GM12878 (cell line): Measurements from ENCODE around the gene TBXT. TPM values are rescaled to one million over a fixed set of nuclear protein-coding genes. Genes with fewer than 3 reads are reported as not detected.

Experiments used
- ATAC-seq: fragments of 200-7000 bp; cut with Tn5 transposase; 3 replicates; pipeline ENCODE4 v1.9.1; 2020; ENCODE audit warnings: mild to moderate bottlenecking, moderate library complexity
- BruUV-seq: library from RNA; stranded (reverse); fragments of 400-500 nt; replicated peaks from 2 replicates; lab custom pipeline; 2021; lab: Mats Ljungman, UMichigan
- CTCF ChIA-PET: fragments of 300-600 bp; sonication (Branson Sonifier 250); formaldehyde crosslinking; extraction: SDS; loops from one replicate; lab custom pipeline; 2021; ENCODE audit warnings: inconsistent platforms; lab: Yijun Ruan, JAX
- POLR2A ChIA-PET: fragments of 350-600 bp; formaldehyde crosslinking; extraction: SDS; loops from one replicate; lab custom pipeline; 2021; ENCODE audit warnings: inconsistent platforms; lab: Charles Lee
- RAD21 ChIA-PET: fragments of 300-600 bp; sonication (Branson Sonifier 250); formaldehyde crosslinking; loops from one replicate; lab custom pipeline; 2023; ENCODE audit warnings: antibody characterized with exemption; ENCODE audit not compliant: unreplicated experiment; lab: Charles Lee
- SMC1A ChIA-PET: fragments of 300-600 bp; sonication (Branson Sonifier 250); formaldehyde crosslinking; loops from one replicate; lab custom pipeline; 2023; ENCODE audit not compliant: unreplicated experiment, uncharacterized antibody; lab: Charles Lee
- DNase-seq: peaks from one replicate; pipeline ENCODE4 v3.0.0-alpha.2; 2011; ENCODE audit warnings: low read depth, low spot score
- FAIRE-seq: peaks from 3 replicates; lab custom pipeline; 2011; peaks lifted over from hg19 to GRCh38; lab: Jason Lieb, UNC
- H2AFZ ChIP-seq: 2 replicates; pipeline ENCODE4 v1.6.0; 2011; ENCODE audit warnings: low read depth, low read length, control low read depth; ENCODE audit not compliant: control insufficient read depth
- H3K27ac ChIP-seq: 2 replicates; pipeline ENCODE4 v1.5.1; 2011; ENCODE audit warnings: control low read depth; ENCODE audit not compliant: control insufficient read depth, insufficient read depth
- H3K27me3 ChIP-seq, 2 experiments: replicated peaks in 1 of 2; 2 replicates each; pipeline versions ENCODE4 v1.6.0 to v1.6.1; 2011; ENCODE audit warnings: low read length in 1 of 2; ENCODE audit not compliant: control insufficient read depth in 2 of 2, insufficient read depth in 2 of 2
- H3K36me3 ChIP-seq, 2 experiments: 2 replicates each; pipeline ENCODE4 v1.5.1; 2011; ENCODE audit warnings: low read length in 1 of 2; ENCODE audit not compliant: control insufficient read depth in 2 of 2, insufficient read depth in 2 of 2
- H3K4me1 ChIP-seq: 2 replicates; pipeline ENCODE4 v1.6.1; 2011; ENCODE audit warnings: mild to moderate bottlenecking, low read length, moderate library complexity, mixed read lengths; ENCODE audit not compliant: control insufficient read depth, insufficient read depth
- H3K4me2 ChIP-seq: 2 replicates; pipeline ENCODE4 v1.6.0; 2011; ENCODE audit warnings: control low read depth; ENCODE audit not compliant: control insufficient read depth, insufficient read depth
- H3K4me3 ChIP-seq: fragments of 200-600 bp; sonication (generic); 2 replicates; pipeline ENCODE4 v1.5.1; 2016
- H3K79me2 ChIP-seq: 2 replicates; pipeline ENCODE4 v1.6.0; 2011; ENCODE audit warnings: low read length; ENCODE audit not compliant: control insufficient read depth, insufficient read depth
- H3K9ac ChIP-seq: 2 replicates; pipeline ENCODE4 v1.8.0; 2011; ENCODE audit warnings: low read length, control low read depth, mixed read lengths; ENCODE audit not compliant: control insufficient read depth, insufficient read depth
- H3K9me3 ChIP-seq: replicated peaks from 3 replicates; pipeline ENCODE4 v1.5.1; 2011; ENCODE audit warnings: mild to moderate bottlenecking, low read length; ENCODE audit not compliant: control insufficient read depth, insufficient read depth
- H4K20me1 ChIP-seq: 2 replicates; pipeline ENCODE4 v1.6.0; 2011; ENCODE audit not compliant: control insufficient read depth, insufficient read depth
- BCL11A ChIP-seq: IDR thresholded peaks from 2 replicates; pipeline ENCODE4 v1.6.1; 2011; ENCODE audit warnings: low read depth, low read length
- FOXM1 ChIP-seq: IDR thresholded peaks from 2 replicates; pipeline ENCODE4 v1.6.1; 2012; ENCODE audit warnings: low read depth, mild to moderate bottlenecking, inconsistent platforms, low read length, moderate library complexity
- HDAC6 ChIP-seq: fragments of 200-600 bp; sonication (generic); IDR thresholded peaks from one replicate; pipeline ENCODE4 v1.8.0; 2017; ENCODE audit warnings: antibody characterized with exemption; ENCODE audit not compliant: unreplicated experiment
- IKZF1 ChIP-seq: fragments of 450-650 bp; conservative IDR thresholded peaks from 2 replicates; pipeline ENCODE4 v1.6.1; 2017; ENCODE audit warnings: antibody characterized with exemption, mild to moderate bottlenecking
- MEF2B ChIP-seq: fragments of 450-650 bp; IDR thresholded peaks from 2 replicates; pipeline ENCODE4 v1.6.1; 2018; ENCODE audit warnings: mild to moderate bottlenecking, moderate library complexity; ENCODE audit not compliant: partially characterized antibody, poor library complexity, severe bottlenecking
- MYB ChIP-seq: fragments of 150-350 bp; IDR thresholded peaks from 2 replicates; pipeline ENCODE4 v1.6.1; 2014; ENCODE audit warnings: mild to moderate bottlenecking, low read depth, low read length, borderline replicate concordance
- SPI1 ChIP-seq: IDR thresholded peaks from 2 replicates; pipeline ENCODE4 v1.6.1; 2011; ENCODE audit warnings: low read depth, mild to moderate bottlenecking, low read length, moderate library complexity, borderline replicate concordance; ENCODE audit not compliant: insufficient read depth
- WGBS: methylation state at CpG from one replicate; pipeline ENCODE4 v1.1.6; 2016; ENCODE audit warnings: low lambda C conversion rate; ENCODE audit not compliant: insufficient replicate concordance, insufficient coverage; ENCODE audit errors: missing lambda C conversion rate; 5-methylcytosine and 5-hydroxymethylcytosine counted together
- in situ Hi-C: fragments of 300-500 bp; cut with MboI; formaldehyde crosslinking; loops from 9 replicates; pipeline ENCODE4 v1.14.3; 2018; ENCODE audit warnings: mixed read lengths
- intact Hi-C: fragments of 100-400 bp; cut with micrococcal nuclease; formaldehyde crosslinking; loops from one replicate; pipeline ENCODE4 v1.14.2; 2022; ENCODE audit not compliant: unreplicated experiment
- polyA plus RNA-seq, 11 experiments: library from polyadenylated mRNA; depleted of rRNA in 4 of 11; unstranded in 6 of 11; stranded (reverse) in 5 of 11; fragments of >200 nt; fragmentation: Nextera tagmentation in 4 of 11; fragmentation: Illumina TruSeq in 1 of 11; extraction: Ambion mirVana in 4 of 11; extraction: Trizol in 1 of 11; gene quantifications; 1 replicate in 1 of 11; 2 replicates in 10 of 11; pipeline versions ENCODE4 v1.2.1 to v1.2.3, GENCODE V29; 2011 to 2016; ENCODE audit warnings: inconsistent platforms in 2 of 11, missing spikeins in 2 of 11, low read depth in 1 of 11
- total RNA-seq, 4 experiments: library from RNA; depleted of rRNA in 3 of 4; stranded (reverse); fragments of >200 nt in 3 of 4; fragmentation: Illumina TruSeq in 1 of 4; extraction: Trizol in 1 of 4; gene quantifications; 2 replicates each; pipeline versions ENCODE4 v1.2.1 to v1.2.3, GENCODE V29; 2013 to 2021
- TF ChIP-seq, protein P1 (sequence below): IDR thresholded peaks from 2 replicates; pipeline ENCODE4 v1.6.1; 2011; ENCODE audit warnings: borderline replicate concordance, low read depth, mild to moderate bottlenecking, moderate library complexity, low read length; ENCODE audit not compliant: insufficient read depth, poor library complexity, severe bottlenecking

The TBXT gene
- total and polyA plus RNA-seq, 10 of the 15 experiments (the other 5 are each of a cell fraction or from before 2014, with no cell fraction given), result 0.06 to 2.5 TPM; not detected in 8

DNA sequence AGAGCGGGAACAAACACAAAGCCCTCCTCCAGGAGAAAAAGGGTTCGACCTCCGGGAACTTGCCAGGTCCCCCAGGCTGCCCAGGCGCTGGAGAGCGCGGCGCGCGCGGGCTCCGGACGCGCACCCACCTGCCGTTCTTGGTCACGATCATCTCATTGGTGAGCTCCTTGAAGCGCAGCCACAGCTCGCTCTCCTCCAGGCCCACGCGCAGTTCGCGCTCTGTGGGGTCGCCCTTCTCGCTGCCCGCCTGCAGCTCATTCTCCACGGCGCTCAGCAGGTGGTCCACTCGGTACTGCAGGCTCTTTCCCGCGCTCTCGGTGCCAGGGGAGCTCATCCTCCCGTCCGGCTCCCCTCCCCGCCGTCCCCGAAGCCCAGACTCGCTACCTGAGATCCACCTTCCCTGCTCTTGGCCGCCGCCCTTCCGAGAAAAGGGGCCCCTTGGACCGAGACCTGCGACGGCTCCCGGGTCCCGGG lies 356 bp downstream of the TBXT start:
- in situ Hi-C loops, result no loop called here
- Histone ChIP-seq H4K20me1 (no peaks in the 10 kb centered on the region), H3K9me3 (no peaks in the 10 kb centered on the region), H3K27me3 (peaks cover 3 to 19% of the 10 kb centered on the region in 2 experiments), H3K4me2 (0 out of 2 replicates have a peak overlapping the region, but pooled peaks have one; percentile 8), H3K27ac (no peak overlapping the region), H3K79me2 (peaks cover 38% of the 10 kb centered on the region), H2AFZ (no peak overlapping the region), H3K4me3 (peak overlapping the region; percentile 32; the same call in 1 of the 2 replicates), H3K36me3 (no peaks in the 10 kb centered on the region), H3K9ac (peak overlapping the region; percentile 24; the same call in 1 of the 2 replicates), H3K4me1 (no peaks in the 10 kb centered on the region)
- WGBS, result 10% methylated on average over 38 of the region's 44 CpGs
- FAIRE-seq, result no peak
- CTCF ChIA-PET, result no interaction called here
- ATAC-seq, result no peak
- intact Hi-C loops, result no loop called here
- SMC1A ChIA-PET, result interaction anchor here (1.3 kb wide), 1 partner anchor 46 kb away, joined by 3 read pairs; no protein-coding TSS in a partner anchor
- DNase-seq, result no peak
- RAD21 ChIA-PET, result no interaction called here
- BruUV-seq, result no TSS peak
- TF ChIP-seq FOXM1 (no peak), HDAC6 (peak; percentile 93)
- POLR2A ChIA-PET, result no interaction called here

DNA sequence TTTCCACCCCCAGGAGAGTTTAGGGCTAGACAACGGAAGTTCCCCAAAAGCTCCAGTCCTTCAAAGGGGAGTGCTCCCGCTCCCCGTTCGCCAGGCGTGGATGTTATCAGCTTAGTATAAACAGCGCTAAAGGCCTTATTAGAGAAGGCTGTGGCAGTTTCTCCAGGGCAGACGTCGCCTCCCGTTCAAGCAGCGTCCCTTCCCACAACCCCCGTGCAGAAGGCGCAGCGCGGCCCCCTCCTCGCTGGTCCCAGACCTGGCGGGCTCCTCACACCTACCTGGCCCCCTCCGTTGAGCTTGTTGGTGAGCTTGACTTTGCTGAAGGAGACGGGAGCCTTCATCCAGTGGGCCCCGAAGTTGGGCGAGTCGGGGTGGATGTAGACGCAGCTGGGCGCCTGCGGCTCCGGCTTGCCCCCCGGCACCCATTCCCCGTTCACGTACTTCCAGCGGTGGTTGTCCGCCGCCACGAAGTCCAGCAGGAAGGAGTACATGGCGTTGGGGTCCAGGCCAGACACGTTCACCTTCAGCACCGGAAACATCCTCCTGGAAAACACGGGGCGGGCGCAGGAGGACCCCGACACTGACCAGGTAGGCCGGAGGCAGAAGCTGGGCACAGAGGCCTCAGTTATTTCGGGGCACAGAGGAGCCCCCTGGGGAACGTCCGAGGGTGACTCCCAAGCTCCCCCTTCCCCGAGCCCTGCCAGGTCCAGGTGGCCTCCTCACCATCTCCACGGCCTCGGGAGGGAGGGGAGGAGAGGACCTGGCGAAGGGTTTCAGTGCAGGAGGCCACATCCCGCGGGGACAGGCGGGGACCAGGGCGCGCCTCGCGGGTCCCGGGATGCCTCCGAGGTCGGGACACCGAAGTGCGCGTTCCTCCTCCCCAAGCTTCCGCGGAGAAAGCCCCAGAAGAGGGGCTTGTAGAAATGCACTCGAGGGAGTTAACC lies 1.1 kb downstream of the TBXT start:
- no peak for TF ChIP-seq SPI1
- no peak for TF ChIP-seq BCL11A
- no peak for TF ChIP-seq MEF2B
- TF ChIP-seq, protein P1, sequence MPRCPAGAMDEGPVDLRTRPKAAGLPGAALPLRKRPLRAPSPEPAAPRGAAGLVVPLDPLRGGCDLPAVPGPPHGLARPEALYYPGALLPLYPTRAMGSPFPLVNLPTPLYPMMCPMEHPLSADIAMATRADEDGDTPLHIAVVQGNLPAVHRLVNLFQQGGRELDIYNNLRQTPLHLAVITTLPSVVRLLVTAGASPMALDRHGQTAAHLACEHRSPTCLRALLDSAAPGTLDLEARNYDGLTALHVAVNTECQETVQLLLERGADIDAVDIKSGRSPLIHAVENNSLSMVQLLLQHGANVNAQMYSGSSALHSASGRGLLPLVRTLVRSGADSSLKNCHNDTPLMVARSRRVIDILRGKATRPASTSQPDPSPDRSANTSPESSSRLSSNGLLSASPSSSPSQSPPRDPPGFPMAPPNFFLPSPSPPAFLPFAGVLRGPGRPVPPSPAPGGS, result no peak
- no peak for TF ChIP-seq MYB
- no peak for TF ChIP-seq IKZF1
- Histone ChIP-seq H3K79me2 (peaks cover 38% of the 10 kb centered on the region), H4K20me1 (no peaks in the 10 kb centered on the region), H3K36me3 (no peaks in the 10 kb centered on the region), H3K4me1 (no peaks in the 10 kb centered on the region), H3K27me3 (peaks cover 3 to 19% of the 10 kb centered on the region in 2 experiments), H3K9ac (peak overlapping the region; percentile 24; the same call in 1 of the 2 replicates), H3K4me3 (peak overlapping the region; percentile 47; the same call in 1 of the 2 replicates), H2AFZ (no peak overlapping the region), H3K9me3 (no peaks in the 10 kb centered on the region), H3K4me2 (0 out of 2 replicates have a peak overlapping the region, but pooled peaks have one; percentile 23), H3K27ac (no peak overlapping the region; the same call in 1 of the 2 replicates)
- intact Hi-C loops, result no loop called here
- POLR2A ChIA-PET, result no interaction called here
- SMC1A ChIA-PET, result interaction anchor here (1.3 kb wide), 1 partner anchor 46 kb away, joined by 3 read pairs; no protein-coding TSS in a partner anchor
- 12% methylated on average over 62 of the region's 63 CpGs for WGBS
- RAD21 ChIA-PET, result no interaction called here
- BruUV-seq, result no TSS peak
- ATAC-seq, result no peak
- in situ Hi-C loops, result no loop called here
- CTCF ChIA-PET, result interaction anchor here (0.6 kb wide), 1 partner anchor 11 kb away, joined by 4 read pairs; no protein-coding TSS in a partner anchor
- DNase-seq, result no peak
- no peak for FAIRE-seq
